ENCODE measurements around the gene RHBDD3.

RHBDD3 gene

DNA sequence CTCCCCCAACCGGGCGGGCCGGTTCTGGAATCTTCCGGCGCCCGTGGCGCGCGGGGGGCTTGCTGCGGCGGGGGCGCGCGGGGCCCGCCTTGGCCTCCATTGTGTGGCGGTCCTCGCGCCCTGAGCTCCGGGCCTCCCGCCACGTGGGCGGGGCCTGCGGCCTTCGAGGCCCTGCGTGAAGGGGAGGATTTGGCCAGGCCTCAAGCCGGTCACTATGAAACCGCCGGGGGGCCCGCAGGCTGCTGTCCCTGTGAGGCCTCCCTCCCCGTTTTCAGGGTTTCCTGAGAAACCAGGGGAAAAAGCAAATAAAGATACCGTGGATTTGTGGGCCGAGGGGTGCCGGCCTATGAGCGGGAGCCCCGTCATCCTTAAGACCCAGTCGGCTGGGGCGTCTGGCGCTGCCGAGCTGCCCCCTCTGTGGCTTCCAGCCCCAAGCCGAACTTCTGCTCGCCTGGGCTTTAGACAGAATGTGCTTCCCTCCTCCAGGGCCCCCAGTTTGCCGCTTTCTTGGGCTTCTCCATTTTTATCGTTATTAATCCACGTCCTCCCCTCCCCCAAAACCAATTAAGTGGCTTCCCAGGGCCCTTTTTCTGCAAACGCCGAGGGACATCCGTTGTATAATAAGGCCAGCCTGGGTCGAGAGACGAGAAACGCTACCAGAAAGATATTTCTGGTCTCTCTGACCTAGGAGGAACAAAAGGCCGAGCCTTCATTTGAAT is 889 bp upstream of the RHBDD3 start:
- H3K4me3 ChIP-seq (ENCODE audit: insufficient read depth, low read depth, low read length): peak overlapping the region; percentile 96
- H3K9me3 ChIP-seq (ENCODE audit: control insufficient read depth, low read length): no peaks in the 10 kb centered on the region
- peaks cover 31% of the 10 kb centered on the region for H3K4me1 ChIP-seq (ENCODE audit: control insufficient read depth, insufficient read depth, low read length)
- H3K36me3 ChIP-seq (ENCODE audit: control insufficient read depth, insufficient read depth, low read length): peaks cover 15% of the 10 kb centered on the region
- 0 to 1% methylated on average over 51 of the region's 51 CpGs for WGBS, 2 experiments
- peak overlapping the region; percentile 98 for H3K27ac ChIP-seq (ENCODE audit: insufficient read depth, low read depth, low read length, poor library complexity, severe bottlenecking)
- no peaks in the 10 kb centered on the region for H3K27me3 ChIP-seq (ENCODE audit: control insufficient read depth, insufficient read depth, low read length, poor library complexity, severe bottlenecking)

DNA sequence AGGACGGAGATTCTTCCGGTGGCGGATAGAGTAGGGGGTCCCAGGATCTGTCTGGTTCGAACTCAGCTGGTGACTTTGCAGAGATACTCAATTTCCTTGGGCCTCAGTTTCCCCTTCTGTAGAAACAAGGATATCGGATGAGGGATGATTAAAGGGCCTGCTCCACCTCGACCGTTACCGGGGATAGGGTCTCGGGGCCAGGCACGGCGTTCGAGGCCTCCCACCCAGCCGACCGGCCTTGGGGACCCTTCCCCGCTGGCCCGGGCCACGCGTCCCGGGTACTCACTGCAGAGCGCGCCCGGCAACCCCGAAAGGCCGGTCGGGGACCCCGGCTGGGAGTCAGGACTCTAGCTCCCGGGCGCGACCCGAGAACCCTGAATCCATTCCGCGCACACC is 321 bp downstream of the RHBDD3 start:
- 0% methylated on average over 32 of the region's 32 CpGs for WGBS, 2 experiments
- Histone ChIP-seq H3K27ac (ENCODE audit: insufficient read depth, low read depth, low read length, poor library complexity, severe bottlenecking) (peak overlapping the region; percentile 98), H3K36me3 (ENCODE audit: control insufficient read depth, insufficient read depth, low read length) (peaks cover 11% of the 10 kb centered on the region), H3K4me3 (ENCODE audit: insufficient read depth, low read depth, low read length) (peak overlapping the region; percentile 96), H3K27me3 (ENCODE audit: control insufficient read depth, insufficient read depth, low read length, poor library complexity, severe bottlenecking) (no peaks in the 10 kb centered on the region), H3K4me1 (ENCODE audit: control insufficient read depth, insufficient read depth, low read length) (peaks cover 31% of the 10 kb centered on the region), H3K9me3 (ENCODE audit: control insufficient read depth, low read length) (no peaks in the 10 kb centered on the region)

DNA sequence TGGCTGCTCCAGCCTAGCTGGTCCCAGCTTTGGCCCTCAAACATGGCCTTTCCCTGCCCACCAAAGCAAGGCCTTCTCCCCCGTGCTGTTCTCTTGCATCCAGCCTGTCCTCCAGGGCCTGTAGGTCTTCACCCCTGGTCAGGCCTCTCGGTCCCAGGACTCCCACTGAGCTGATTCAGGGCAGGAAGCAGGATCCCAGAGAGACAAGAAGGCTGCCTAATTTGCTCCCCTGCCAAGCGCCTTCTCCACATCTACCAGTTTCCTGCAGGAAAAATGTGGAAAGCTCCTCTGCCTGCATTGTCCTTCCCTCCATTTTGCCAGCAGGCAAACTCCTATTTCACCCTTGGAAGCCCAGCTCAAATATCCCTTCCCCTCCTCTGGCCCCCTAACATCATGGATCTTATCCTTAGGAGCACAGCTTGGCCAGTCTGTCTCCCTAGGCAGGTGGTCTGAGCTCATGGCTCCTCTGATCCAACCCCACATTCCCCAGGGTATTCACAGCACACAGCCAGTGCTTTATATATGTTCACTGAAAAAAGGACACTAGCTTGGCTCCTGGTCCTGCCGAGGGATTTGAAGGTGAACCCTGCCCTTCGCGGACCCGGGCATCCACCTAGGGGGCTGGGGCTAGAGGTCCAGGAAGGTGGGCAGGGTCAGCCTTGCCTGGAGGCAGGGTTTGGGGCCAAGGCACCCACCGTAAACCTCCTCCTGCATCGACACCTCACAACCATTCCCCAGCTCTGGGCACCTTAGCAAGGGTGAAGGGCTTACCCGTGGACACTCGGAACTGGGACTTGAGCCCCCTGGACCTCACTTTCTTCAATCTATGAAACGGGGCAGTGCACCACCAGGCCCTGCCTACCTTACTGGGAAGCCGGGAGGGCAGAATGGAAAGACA is 968 bp downstream of the RHBDD3 start:
- peaks cover 28% of the 10 kb centered on the region for H3K4me1 ChIP-seq (ENCODE audit: control insufficient read depth, insufficient read depth, low read length)
- H3K36me3 ChIP-seq (ENCODE audit: control insufficient read depth, insufficient read depth, low read length): peaks cover 8% of the 10 kb centered on the region
- H3K4me3 ChIP-seq (ENCODE audit: insufficient read depth, low read depth, low read length): peak overlapping the region; percentile 96
- no peaks in the 10 kb centered on the region for H3K27me3 ChIP-seq (ENCODE audit: control insufficient read depth, insufficient read depth, low read length, poor library complexity, severe bottlenecking)
- H3K27ac ChIP-seq (ENCODE audit: insufficient read depth, low read depth, low read length, poor library complexity, severe bottlenecking): peak overlapping the region; percentile 50
- WGBS, 2 experiments: 14 to 15% methylated on average over 13 of the region's 13 CpGs
- no peaks in the 10 kb centered on the region for H3K9me3 ChIP-seq (ENCODE audit: control insufficient read depth, low read length)

DNA sequence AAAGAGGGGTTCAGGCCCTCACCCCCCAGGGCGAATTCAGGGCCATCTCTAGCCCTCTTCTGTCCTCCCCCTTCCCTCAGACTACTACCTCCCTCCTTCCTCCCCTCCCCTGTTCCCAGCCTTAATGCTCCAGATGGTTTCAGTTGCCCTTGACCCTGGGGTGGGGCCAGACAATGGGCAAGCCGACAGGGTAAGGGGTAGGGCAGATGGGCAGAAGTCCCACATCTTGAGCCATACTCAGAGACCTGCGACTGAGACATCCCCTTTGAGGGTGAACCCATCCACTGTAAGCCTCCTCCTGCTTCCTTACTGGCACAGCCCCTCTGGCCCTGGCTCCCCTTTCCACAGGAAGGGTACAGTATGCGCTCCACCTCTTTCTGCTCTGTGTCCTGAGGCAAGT is 1.9 kb downstream of the RHBDD3 start:
- Histone ChIP-seq H3K9me3 (ENCODE audit: control insufficient read depth, low read length) (no peaks in the 10 kb centered on the region), H3K36me3 (ENCODE audit: control insufficient read depth, insufficient read depth, low read length) (peaks cover 8% of the 10 kb centered on the region), H3K4me1 (ENCODE audit: control insufficient read depth, insufficient read depth, low read length) (peaks cover 20% of the 10 kb centered on the region), H3K27ac (ENCODE audit: insufficient read depth, low read depth, low read length, poor library complexity, severe bottlenecking) (no peak overlapping the region), H3K27me3 (ENCODE audit: control insufficient read depth, insufficient read depth, low read length, poor library complexity, severe bottlenecking) (no peaks in the 10 kb centered on the region), H3K4me3 (ENCODE audit: insufficient read depth, low read depth, low read length) (no peak overlapping the region)
- WGBS, 2 experiments: 89 to 92% methylated on average over 4 of the region's 4 CpGs

DNA sequence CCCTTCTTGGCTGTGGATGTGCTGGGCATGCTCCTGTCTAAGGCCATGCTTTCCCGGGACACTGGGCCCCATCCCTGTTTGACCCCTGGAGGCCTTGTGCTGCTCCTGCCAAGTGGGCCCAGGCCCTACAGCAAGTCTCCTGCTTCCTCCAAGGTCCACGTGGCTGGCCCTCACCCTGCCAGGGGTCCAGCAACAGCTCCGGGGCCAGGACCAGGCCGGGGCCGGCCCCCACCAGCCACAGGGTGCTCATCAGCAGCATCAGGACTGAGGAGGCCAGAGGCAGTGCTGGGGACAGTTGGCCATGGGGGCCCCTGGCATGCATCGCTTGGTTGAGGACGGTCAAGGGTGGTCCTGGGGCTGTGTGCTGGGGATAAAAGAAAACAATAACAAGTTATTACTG is 2.5 kb downstream of the RHBDD3 start:
- no peak overlapping the region for H3K27ac ChIP-seq (ENCODE audit: insufficient read depth, low read depth, low read length, poor library complexity, severe bottlenecking)
- 95 to 96% methylated on average over 7 of the region's 7 CpGs for WGBS, 2 experiments
- H3K4me1 ChIP-seq (ENCODE audit: control insufficient read depth, insufficient read depth, low read length): peaks cover 14% of the 10 kb centered on the region
- no peaks in the 10 kb centered on the region for H3K9me3 ChIP-seq (ENCODE audit: control insufficient read depth, low read length)
- no peak overlapping the region for H3K4me3 ChIP-seq (ENCODE audit: insufficient read depth, low read depth, low read length)
- H3K27me3 ChIP-seq (ENCODE audit: control insufficient read depth, insufficient read depth, low read length, poor library complexity, severe bottlenecking): no peaks in the 10 kb centered on the region
- peaks cover 8% of the 10 kb centered on the region for H3K36me3 ChIP-seq (ENCODE audit: control insufficient read depth, insufficient read depth, low read length)

DNA sequence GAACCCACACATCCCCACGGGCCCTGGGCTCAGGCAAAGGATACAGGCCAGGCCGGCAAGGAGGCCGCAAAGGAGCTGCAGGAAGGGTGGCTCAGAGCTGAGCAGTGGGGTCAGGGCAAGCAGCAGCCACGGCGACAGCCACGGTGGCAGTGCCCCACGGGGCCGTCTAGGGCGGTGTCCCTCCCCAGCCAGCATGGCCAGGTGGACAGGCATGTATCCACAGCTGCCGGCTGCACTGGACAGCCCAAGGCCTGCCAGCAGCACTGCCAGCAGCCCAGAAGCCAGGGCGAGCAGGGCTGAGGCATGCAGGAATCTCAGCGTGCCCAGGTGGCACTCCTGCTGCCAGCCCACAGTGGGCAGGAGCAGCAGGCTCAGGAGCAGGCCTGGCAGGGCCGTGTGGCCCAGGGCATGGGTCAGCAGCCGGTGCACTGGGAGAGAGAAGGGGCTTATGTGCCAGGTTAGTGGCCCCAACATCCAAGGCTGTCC is 3.9 kb downstream of the RHBDD3 start:
- Histone ChIP-seq H3K27ac (ENCODE audit: insufficient read depth, low read depth, low read length, poor library complexity, severe bottlenecking) (no peak overlapping the region), H3K9me3 (ENCODE audit: control insufficient read depth, low read length) (no peaks in the 10 kb centered on the region), H3K36me3 (ENCODE audit: control insufficient read depth, insufficient read depth, low read length) (peaks cover 8% of the 10 kb centered on the region), H3K27me3 (ENCODE audit: control insufficient read depth, insufficient read depth, low read length, poor library complexity, severe bottlenecking) (no peaks in the 10 kb centered on the region), H3K4me3 (ENCODE audit: insufficient read depth, low read depth, low read length) (no peak overlapping the region), H3K4me1 (ENCODE audit: control insufficient read depth, insufficient read depth, low read length) (peaks cover 8% of the 10 kb centered on the region)
- 95 to 96% methylated on average over 14 of the region's 14 CpGs for WGBS, 2 experiments

DNA sequence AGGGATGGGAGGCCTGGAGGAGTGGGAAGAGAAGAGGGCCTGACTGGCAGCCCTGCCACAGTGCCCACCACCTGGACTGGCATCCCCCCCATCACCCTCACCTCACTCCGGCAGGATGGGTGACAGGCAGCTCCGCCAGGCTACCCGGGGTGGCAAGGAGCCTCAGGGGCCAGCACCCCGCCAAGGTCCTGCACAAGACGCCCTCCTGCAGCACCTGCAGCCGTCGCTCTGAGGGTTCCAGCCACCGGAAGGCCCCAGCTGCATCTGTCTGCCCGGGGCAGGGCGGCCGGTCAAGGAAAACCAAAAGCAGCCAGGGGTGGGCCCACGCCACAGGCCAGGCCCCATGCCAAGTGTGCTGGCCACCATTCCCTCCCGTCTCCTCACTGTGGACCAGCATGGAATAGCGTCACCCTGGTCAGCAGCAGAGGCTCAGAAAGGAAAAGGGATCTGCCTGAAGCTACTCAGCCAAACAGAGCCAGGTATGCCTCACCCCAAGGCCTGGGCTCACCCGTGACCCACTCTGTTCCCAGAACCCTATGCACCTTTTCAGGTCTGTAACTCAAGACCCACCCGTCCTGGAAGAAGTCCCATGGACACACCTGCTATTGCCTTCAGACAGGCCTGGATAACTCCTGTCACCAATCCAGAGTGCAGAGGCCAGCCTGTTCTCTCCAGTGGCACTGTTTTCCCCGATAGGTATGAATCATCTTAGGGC is 7.0 kb downstream of the RHBDD3 start:
- Histone ChIP-seq H3K27me3 (ENCODE audit: control insufficient read depth, insufficient read depth, low read length, poor library complexity, severe bottlenecking) (no peaks in the 10 kb centered on the region), H3K27ac (ENCODE audit: insufficient read depth, low read depth, low read length, poor library complexity, severe bottlenecking) (no peak overlapping the region), H3K36me3 (ENCODE audit: control insufficient read depth, insufficient read depth, low read length) (peaks cover 8% of the 10 kb centered on the region), H3K4me1 (ENCODE audit: control insufficient read depth, insufficient read depth, low read length) (no peaks in the 10 kb centered on the region), H3K4me3 (ENCODE audit: insufficient read depth, low read depth, low read length) (no peak overlapping the region), H3K9me3 (ENCODE audit: control insufficient read depth, low read length) (no peaks in the 10 kb centered on the region)
- 95 to 96% methylated on average over 17 of the region's 17 CpGs for WGBS, 2 experiments

DNA sequence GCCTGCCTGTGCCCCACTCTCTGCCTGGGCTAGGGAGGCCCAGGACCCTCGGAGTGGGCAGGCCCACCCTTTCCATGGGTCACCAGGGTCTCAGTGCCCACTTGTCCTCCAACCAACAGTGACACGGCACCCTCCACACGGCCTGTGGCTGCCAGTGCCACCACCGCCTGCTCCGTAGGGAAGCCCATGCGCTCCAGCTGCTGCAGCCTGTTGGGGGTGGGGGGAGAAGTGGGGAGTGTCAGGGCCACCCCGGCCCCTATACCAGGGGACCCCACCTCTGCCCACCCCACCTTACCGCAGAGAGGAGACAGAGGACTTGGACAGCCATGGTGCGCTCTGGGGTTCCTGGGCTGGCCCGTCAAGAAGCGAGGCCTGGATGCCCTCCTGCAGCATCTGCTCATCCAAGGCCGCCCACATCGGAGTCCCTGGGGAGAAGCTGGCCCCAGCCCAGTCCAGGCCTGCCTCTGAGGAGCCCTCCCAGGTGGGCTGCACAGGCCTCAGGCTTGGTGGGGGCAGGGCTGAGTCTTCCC is 7.7 kb downstream of the RHBDD3 start:
- H3K4me3 ChIP-seq (ENCODE audit: insufficient read depth, low read depth, low read length): no peak overlapping the region
- H3K4me1 ChIP-seq (ENCODE audit: control insufficient read depth, insufficient read depth, low read length): no peaks in the 10 kb centered on the region
- H3K9me3 ChIP-seq (ENCODE audit: control insufficient read depth, low read length): no peaks in the 10 kb centered on the region
- peaks cover 2% of the 10 kb centered on the region for H3K36me3 ChIP-seq (ENCODE audit: control insufficient read depth, insufficient read depth, low read length)
- H3K27ac ChIP-seq (ENCODE audit: insufficient read depth, low read depth, low read length, poor library complexity, severe bottlenecking): no peak overlapping the region
- no peaks in the 10 kb centered on the region for H3K27me3 ChIP-seq (ENCODE audit: control insufficient read depth, insufficient read depth, low read length, poor library complexity, severe bottlenecking)
- WGBS, 2 experiments: 96 to 97% methylated on average over 13 of the region's 13 CpGs

DNA sequence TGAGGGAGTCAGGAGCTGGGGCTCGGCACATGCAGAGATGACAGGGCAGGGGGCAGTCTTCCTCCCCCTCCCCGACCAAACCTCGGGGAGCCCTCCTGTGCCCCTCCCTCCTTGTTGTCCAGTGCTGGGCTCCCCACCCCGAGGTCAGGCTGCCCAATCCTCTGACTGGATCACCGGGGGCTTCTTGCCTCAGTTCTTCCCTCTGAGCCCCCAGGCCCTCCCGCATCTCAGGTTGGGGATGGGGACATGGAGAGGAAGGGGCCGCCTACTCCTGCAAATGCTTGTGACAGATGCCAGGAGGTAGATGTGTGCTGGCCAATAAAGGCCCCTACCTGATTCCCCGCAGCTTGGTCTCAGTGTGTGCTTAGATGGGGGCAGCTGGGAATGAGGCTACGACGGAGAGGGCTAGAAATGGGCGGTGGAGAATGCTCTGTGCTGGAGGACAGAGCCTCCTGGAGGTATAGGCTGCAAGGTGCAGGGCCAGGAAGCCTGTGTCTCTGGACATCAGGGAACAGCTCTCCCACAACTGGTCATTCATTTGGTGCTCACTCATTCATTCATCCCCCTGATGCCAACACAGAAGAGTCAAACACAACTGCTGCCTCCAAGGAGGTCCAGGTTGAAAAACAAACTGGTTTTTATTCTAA is 8.4 kb downstream of the RHBDD3 start:
- Histone ChIP-seq H3K9me3 (ENCODE audit: control insufficient read depth, low read length) (no peaks in the 10 kb centered on the region), H3K4me1 (ENCODE audit: control insufficient read depth, insufficient read depth, low read length) (peaks cover under 1% of the 10 kb centered on the region), H3K27ac (ENCODE audit: insufficient read depth, low read depth, low read length, poor library complexity, severe bottlenecking) (no peak overlapping the region), H3K36me3 (ENCODE audit: control insufficient read depth, insufficient read depth, low read length) (no peaks in the 10 kb centered on the region), H3K27me3 (ENCODE audit: control insufficient read depth, insufficient read depth, low read length, poor library complexity, severe bottlenecking) (no peaks in the 10 kb centered on the region), H3K4me3 (ENCODE audit: insufficient read depth, low read depth, low read length) (no peak overlapping the region)
- 74 to 75% methylated on average over 11 of the region's 11 CpGs for WGBS, 2 experiments

All from ectodermal cell (in vitro differentiated cells).